ENCODE results near the gene KAT2B. TPM values are rescaled to one million over a fixed set of nuclear protein-coding genes. Genes with fewer than 3 reads are reported as not detected.

Gene KAT2B
- total and polyA plus RNA-seq, 4 donors = 9.3 to 42.6 (median 17.3) TPM

DNA sequence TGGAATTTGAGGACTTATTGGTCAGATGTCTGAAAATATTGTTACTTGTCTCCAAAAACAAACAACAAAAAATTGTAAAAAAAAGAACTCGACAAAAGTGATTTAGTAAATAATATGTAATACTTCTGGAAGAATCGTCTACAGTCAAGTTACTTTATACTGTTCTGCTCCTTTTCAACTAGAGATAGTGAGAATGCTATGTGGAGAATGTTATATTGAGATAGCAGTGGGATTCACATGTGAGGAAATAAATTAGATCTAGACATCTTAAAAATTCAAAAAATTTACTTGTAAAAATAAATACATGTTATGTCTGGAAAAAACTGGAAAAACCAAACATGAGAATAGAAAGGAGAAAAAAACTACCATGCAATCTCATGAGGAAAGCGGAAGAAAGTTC lies 80.8 kb downstream of the KAT2B start:
- H3K4me3 ChIP-seq = no peak overlapping the region
- no peak for DNase-seq
- no peaks in the 10 kb centered on the region for H3K4me1 ChIP-seq (ENCODE audit: control insufficient read depth in 5 of 5, insufficient read depth in 5 of 5, low read length in 5 of 5)
- H3K27me3 ChIP-seq (ENCODE audit: control insufficient read depth in 3 of 3, insufficient read depth in 3 of 3, low read length in 2 of 3) = no peaks in the 10 kb centered on the region
- peaks cover 18 to 42% (median 23%) of the 10 kb centered on the region in 4 donors for H3K36me3 ChIP-seq (ENCODE audit: control insufficient read depth in 4 of 4, insufficient read depth in 4 of 4, low read length in 4 of 4)
- H3K9ac ChIP-seq (ENCODE audit: insufficient read depth in 1 of 2, low read length in 2 of 2) = no peak overlapping the region
- 88 to 96% methylated on average over 3 of the region's 3 CpGs for WGBS, 2 donors
- no peak overlapping the region for H3K27ac ChIP-seq (ENCODE audit: low read depth in 1 of 2, low read length in 1 of 2)
- TF ChIP-seq, protein P1, sequence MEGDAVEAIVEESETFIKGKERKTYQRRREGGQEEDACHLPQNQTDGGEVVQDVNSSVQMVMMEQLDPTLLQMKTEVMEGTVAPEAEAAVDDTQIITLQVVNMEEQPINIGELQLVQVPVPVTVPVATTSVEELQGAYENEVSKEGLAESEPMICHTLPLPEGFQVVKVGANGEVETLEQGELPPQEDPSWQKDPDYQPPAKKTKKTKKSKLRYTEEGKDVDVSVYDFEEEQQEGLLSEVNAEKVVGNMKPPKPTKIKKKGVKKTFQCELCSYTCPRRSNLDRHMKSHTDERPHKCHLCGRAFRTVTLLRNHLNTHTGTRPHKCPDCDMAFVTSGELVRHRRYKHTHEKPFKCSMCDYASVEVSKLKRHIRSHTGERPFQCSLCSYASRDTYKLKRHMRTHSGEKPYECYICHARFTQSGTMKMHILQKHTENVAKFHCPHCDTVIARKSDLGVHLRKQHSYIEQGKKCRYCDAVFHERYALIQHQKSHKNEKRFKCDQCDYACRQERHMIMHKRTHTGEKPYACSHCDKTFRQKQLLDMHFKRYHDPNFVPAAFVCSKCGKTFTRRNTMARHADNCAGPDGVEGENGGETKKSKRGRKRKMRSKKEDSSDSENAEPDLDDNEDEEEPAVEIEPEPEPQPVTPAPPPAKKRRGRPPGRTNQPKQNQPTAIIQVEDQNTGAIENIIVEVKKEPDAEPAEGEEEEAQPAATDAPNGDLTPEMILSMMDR (IDR thresholded peaks at IDR 0.05; ENCODE audit: control extremely low read depth, extremely low read depth) = no peak
- ATAC-seq (ENCODE audit: insufficient read depth, low FRiP score) = no peak
- H3K9me3 ChIP-seq (ENCODE audit: control insufficient read depth in 4 of 4, insufficient read depth in 3 of 4, low read length in 3 of 4) = peaks cover 0 to 2% (median 0%) of the 10 kb centered on the region in 4 donors

- H3K4me1 ChIP-seq (ENCODE audit: control insufficient read depth in 5 of 5, insufficient read depth in 5 of 5, low read length in 5 of 5) = no peaks in the 10 kb centered on the region
- H3K27me3 ChIP-seq (ENCODE audit: control insufficient read depth in 3 of 3, insufficient read depth in 3 of 3, low read length in 2 of 3) = no peaks in the 10 kb centered on the region
- ATAC-seq (ENCODE audit: insufficient read depth, low FRiP score) = no peak
- DNase-seq = no peak
- peaks cover 18 to 42% (median 24%) of the 10 kb centered on the region in 4 donors for H3K36me3 ChIP-seq (ENCODE audit: control insufficient read depth in 4 of 4, insufficient read depth in 4 of 4, low read length in 4 of 4)
- TF ChIP-seq, protein P1 (IDR thresholded peaks at IDR 0.05; ENCODE audit: control extremely low read depth, extremely low read depth) = no peak
- peaks cover 0 to 2% (median 0%) of the 10 kb centered on the region in 4 donors for H3K9me3 ChIP-seq (ENCODE audit: control insufficient read depth in 4 of 4, insufficient read depth in 3 of 4, low read length in 3 of 4)
- no peak overlapping the region for H3K27ac ChIP-seq (ENCODE audit: low read depth in 1 of 2, low read length in 1 of 2)
- 92 to 95% methylated on average over 2 of the region's 2 CpGs for WGBS, 2 donors
- H3K9ac ChIP-seq (ENCODE audit: insufficient read depth in 1 of 2, low read length in 2 of 2) = no peak overlapping the region
- no peak overlapping the region for H3K4me3 ChIP-seq
Measured at GRCh38 chr3:20123131-20123652, 82.9 kb downstream of the KAT2B start.

DNA sequence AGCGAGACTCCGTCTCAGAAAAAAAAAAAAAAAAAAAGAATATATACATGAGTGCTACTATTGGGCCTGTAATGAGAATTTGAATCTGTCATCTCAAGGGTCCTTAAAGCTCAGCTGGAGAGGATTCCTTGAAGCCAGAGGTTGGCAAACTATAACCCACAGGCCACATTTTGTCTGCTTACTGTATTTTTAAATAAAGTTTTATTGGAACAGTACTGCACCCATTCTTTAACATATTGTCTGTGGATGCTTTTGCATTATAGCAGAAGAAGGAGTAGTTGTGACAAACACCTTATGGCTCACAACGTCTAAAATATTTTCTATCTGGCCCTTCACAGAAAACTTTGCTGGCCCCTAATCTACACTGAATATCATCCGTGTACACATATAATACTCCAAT lies 85.0 kb downstream of the KAT2B start:
- H3K9me3 ChIP-seq (ENCODE audit: control insufficient read depth in 4 of 4, insufficient read depth in 3 of 4, low read length in 3 of 4) = peaks cover 0 to under 1% (median 0%) of the 10 kb centered on the region in 4 donors
- TF ChIP-seq, protein P1 (IDR thresholded peaks at IDR 0.05; ENCODE audit: control extremely low read depth, extremely low read depth) = no peak
- ATAC-seq (ENCODE audit: insufficient read depth, low FRiP score) (no peak), DNase-seq (no peak)
- H3K27ac ChIP-seq (ENCODE audit: low read depth in 1 of 2, low read length in 1 of 2) = no peak overlapping the region
- H3K4me1 ChIP-seq (ENCODE audit: control insufficient read depth in 5 of 5, insufficient read depth in 5 of 5, low read length in 5 of 5) = peaks cover 0 to 4% (median 0%) of the 10 kb centered on the region in 5 donors
- peaks cover 17 to 37% (median 23%) of the 10 kb centered on the region in 4 donors for H3K36me3 ChIP-seq (ENCODE audit: control insufficient read depth in 4 of 4, insufficient read depth in 4 of 4, low read length in 4 of 4)
- 91 to 98% methylated on average over 4 of the region's 4 CpGs for WGBS, 2 donors
- no peak overlapping the region for H3K9ac ChIP-seq (ENCODE audit: insufficient read depth in 1 of 2, low read length in 2 of 2)
- H3K27me3 ChIP-seq (ENCODE audit: control insufficient read depth in 3 of 3, insufficient read depth in 3 of 3, low read length in 2 of 3) = no peaks in the 10 kb centered on the region
- H3K4me3 ChIP-seq = no peak overlapping the region

DNA sequence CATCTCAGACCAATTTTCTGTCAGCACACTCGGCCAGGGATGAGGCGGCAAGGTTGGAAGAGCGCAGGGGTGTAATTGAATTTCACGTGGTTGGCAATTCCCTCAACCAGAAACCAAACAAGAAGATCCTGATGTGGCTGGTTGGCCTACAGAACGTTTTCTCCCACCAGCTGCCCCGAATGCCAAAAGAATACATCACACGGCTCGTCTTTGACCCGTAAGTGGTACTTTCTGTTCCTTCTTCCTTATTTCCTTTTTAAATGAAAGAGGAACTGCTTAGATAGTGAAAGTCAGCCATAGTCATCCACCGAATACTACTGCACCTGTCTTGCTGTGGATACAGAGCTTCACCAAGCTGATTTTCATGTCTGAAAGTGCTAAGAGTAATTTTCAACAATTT lies 85.7 kb downstream of the KAT2B start:
- TF ChIP-seq, protein P1 (IDR thresholded peaks at IDR 0.05; ENCODE audit: control extremely low read depth, extremely low read depth) = no peak
- Histone ChIP-seq H3K9me3 (ENCODE audit: control insufficient read depth in 4 of 4, insufficient read depth in 3 of 4, low read length in 3 of 4) (no peaks in the 10 kb centered on the region), H3K9ac (ENCODE audit: insufficient read depth in 1 of 2, low read length in 2 of 2) (no peak overlapping the region), H3K36me3 (ENCODE audit: control insufficient read depth in 4 of 4, insufficient read depth in 4 of 4, low read length in 4 of 4) (peaks cover 16 to 34% (median 20%) of the 10 kb centered on the region in 4 donors), H3K4me3 (no peak overlapping the region), H3K4me1 (ENCODE audit: control insufficient read depth in 5 of 5, insufficient read depth in 5 of 5, low read length in 5 of 5) (peaks cover 0 to 7% (median 0%) of the 10 kb centered on the region in 5 donors), H3K27ac (ENCODE audit: low read depth in 1 of 2, low read length in 1 of 2) (no peak overlapping the region), H3K27me3 (ENCODE audit: control insufficient read depth in 3 of 3, insufficient read depth in 3 of 3, low read length in 2 of 3) (no peaks in the 10 kb centered on the region)
- DNase-seq = peak in 1 of 3 donors; percentile 14
- no peak for ATAC-seq (ENCODE audit: insufficient read depth, low FRiP score)
- WGBS, 2 donors = 56 to 75% methylated on average over 10 of the region's 10 CpGs
